ENCODE data around the gene CACHD1. TPM values are rescaled to one million over a fixed set of nuclear protein-coding genes. Genes with fewer than 3 reads are reported as not detected.

CACHD1 gene
- total and polyA plus RNA-seq, 2 of the 8 experiments (the other 6 are each of a cell fraction or from before 2014, with no cell fraction given), result 22.2 to 42.5 TPM

DNA sequence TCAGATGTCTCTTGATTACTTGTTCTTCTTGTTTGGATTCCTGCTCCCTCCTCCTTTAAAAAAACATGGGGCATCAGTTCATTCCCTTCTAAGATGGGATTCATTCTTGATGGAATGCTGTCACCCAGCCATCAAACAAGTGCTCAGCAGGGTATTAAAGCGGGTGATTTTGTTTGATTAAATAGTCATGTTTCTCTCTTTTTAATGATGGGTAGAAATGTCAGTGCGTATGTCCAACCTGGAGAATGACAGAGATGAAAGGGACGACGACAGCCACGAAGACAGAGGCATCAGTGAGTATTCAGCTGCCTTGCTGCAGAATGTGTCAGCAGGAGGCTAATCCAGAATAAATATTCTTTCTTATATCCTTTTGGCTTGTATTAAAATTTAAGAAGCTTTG, 211.1 kb downstream of the CACHD1 start (continued):
- TF ChIP-seq, protein P1, sequence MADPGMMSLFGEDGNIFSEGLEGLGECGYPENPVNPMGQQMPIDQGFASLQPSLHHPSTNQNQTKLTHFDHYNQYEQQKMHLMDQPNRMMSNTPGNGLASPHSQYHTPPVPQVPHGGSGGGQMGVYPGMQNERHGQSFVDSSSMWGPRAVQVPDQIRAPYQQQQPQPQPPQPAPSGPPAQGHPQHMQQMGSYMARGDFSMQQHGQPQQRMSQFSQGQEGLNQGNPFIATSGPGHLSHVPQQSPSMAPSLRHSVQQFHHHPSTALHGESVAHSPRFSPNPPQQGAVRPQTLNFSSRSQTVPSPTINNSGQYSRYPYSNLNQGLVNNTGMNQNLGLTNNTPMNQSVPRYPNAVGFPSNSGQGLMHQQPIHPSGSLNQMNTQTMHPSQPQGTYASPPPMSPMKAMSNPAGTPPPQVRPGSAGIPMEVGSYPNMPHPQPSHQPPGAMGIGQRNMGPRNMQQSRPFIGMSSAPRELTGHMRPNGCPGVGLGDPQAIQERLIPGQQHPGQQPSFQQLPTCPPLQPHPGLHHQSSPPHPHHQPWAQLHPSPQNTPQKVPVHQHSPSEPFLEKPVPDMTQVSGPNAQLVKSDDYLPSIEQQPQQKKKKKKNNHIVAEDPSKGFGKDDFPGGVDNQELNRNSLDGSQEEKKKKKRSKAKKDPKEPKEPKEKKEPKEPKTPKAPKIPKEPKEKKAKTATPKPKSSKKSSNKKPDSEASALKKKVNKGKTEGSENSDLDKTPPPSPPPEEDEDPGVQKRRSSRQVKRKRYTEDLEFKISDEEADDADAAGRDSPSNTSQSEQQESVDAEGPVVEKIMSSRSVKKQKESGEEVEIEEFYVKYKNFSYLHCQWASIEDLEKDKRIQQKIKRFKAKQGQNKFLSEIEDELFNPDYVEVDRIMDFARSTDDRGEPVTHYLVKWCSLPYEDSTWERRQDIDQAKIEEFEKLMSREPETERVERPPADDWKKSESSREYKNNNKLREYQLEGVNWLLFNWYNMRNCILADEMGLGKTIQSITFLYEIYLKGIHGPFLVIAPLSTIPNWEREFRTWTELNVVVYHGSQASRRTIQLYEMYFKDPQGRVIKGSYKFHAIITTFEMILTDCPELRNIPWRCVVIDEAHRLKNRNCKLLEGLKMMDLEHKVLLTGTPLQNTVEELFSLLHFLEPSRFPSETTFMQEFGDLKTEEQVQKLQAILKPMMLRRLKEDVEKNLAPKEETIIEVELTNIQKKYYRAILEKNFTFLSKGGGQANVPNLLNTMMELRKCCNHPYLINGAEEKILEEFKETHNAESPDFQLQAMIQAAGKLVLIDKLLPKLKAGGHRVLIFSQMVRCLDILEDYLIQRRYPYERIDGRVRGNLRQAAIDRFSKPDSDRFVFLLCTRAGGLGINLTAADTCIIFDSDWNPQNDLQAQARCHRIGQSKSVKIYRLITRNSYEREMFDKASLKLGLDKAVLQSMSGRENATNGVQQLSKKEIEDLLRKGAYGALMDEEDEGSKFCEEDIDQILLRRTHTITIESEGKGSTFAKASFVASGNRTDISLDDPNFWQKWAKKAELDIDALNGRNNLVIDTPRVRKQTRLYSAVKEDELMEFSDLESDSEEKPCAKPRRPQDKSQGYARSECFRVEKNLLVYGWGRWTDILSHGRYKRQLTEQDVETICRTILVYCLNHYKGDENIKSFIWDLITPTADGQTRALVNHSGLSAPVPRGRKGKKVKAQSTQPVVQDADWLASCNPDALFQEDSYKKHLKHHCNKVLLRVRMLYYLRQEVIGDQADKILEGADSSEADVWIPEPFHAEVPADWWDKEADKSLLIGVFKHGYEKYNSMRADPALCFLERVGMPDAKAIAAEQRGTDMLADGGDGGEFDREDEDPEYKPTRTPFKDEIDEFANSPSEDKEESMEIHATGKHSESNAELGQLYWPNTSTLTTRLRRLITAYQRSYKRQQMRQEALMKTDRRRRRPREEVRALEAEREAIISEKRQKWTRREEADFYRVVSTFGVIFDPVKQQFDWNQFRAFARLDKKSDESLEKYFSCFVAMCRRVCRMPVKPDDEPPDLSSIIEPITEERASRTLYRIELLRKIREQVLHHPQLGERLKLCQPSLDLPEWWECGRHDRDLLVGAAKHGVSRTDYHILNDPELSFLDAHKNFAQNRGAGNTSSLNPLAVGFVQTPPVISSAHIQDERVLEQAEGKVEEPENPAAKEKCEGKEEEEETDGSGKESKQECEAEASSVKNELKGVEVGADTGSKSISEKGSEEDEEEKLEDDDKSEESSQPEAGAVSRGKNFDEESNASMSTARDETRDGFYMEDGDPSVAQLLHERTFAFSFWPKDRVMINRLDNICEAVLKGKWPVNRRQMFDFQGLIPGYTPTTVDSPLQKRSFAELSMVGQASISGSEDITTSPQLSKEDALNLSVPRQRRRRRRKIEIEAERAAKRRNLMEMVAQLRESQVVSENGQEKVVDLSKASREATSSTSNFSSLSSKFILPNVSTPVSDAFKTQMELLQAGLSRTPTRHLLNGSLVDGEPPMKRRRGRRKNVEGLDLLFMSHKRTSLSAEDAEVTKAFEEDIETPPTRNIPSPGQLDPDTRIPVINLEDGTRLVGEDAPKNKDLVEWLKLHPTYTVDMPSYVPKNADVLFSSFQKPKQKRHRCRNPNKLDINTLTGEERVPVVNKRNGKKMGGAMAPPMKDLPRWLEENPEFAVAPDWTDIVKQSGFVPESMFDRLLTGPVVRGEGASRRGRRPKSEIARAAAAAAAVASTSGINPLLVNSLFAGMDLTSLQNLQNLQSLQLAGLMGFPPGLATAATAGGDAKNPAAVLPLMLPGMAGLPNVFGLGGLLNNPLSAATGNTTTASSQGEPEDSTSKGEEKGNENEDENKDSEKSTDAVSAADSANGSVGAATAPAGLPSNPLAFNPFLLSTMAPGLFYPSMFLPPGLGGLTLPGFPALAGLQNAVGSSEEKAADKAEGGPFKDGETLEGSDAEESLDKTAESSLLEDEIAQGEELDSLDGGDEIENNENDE (IDR thresholded peaks at IDR 0.05; ENCODE audit: insufficient replicate concordance, low read length), result no peak
- TF ChIP-seq HDAC6 (IDR thresholded peaks at IDR 0.05; ENCODE audit: low read depth, low read length) (no peak), BCL11A (IDR thresholded peaks at IDR 0.05; ENCODE audit: low read depth in 2 of 2, low read length in 2 of 2) (no peak), FOSL1 (IDR thresholded peaks at IDR 0.05; ENCODE audit: insufficient read depth, low read depth, low read length) (no peak), CTBP2 (IDR thresholded peaks at IDR 0.05; ENCODE audit: borderline replicate concordance, insufficient read depth, insufficient read length, low read length) (no peak), SRF (IDR thresholded peaks at IDR 0.05; ENCODE audit: low read depth, low read length) (no peak), RBBP5 (IDR thresholded peaks at IDR 0.05; ENCODE audit: borderline replicate concordance, low read depth, low read length) (no peak)

Measured in H1 (cell line).